Panc1 (cell line): Measurements from ENCODE around the gene AP1G2. TPM values are rescaled to one million over a fixed set of nuclear protein-coding genes. Genes with fewer than 3 reads are reported as not detected.

Experiments
- ATAC-seq: fragments of 200-7000 bp; cut with Tn5 transposase; 2 replicates; pipeline ENCODE4 v1.9.1; 2020; ENCODE audit warnings: mild to moderate bottlenecking, moderate library complexity
- BruUV-seq: library from RNA; stranded (reverse); fragments of 400-500 nt; replicated peaks from 2 replicates; lab custom pipeline; 2021; lab: Mats Ljungman, UMichigan
- CTCF ChIA-PET: fragments of 300-600 bp; sonication (Branson Sonifier 250); formaldehyde crosslinking; loops from one replicate; lab custom pipeline; 2022; ENCODE audit warnings: antibody characterized with exemption; lab: Charles Lee
- POLR2A ChIA-PET: fragments of 300-600 bp; sonication (Branson Sonifier 250); formaldehyde crosslinking; loops from one replicate; lab custom pipeline; 2022; ENCODE audit warnings: antibody characterized with exemption; lab: Charles Lee
- DNase-seq: peaks from one replicate; pipeline ENCODE4 v3.0.0-alpha.2; 2010; ENCODE audit warnings: low read depth, low spot score
- H3K27ac ChIP-seq: 2 replicates; pipeline ENCODE4 v1.5.1; 2011; ENCODE audit warnings: mild to moderate bottlenecking, low read length, inconsistent platforms
- H3K27me3 ChIP-seq: fragments of 200-500 bp; sonication (Bioruptor generic); 2 replicates; pipeline ENCODE4 v1.6.0; 2014; ENCODE audit warnings: low read length, inconsistent platforms; ENCODE audit not compliant: control insufficient read depth, insufficient read depth
- H3K36me3 ChIP-seq: fragments of 200-500 bp; sonication (Bioruptor generic); 2 replicates; pipeline ENCODE4 v1.5.1; 2014; ENCODE audit warnings: inconsistent platforms, mild to moderate bottlenecking, low read length, moderate library complexity; ENCODE audit not compliant: control insufficient read depth, insufficient read depth
- H3K4me1 ChIP-seq: 2 replicates; pipeline ENCODE4 v1.5.1; 2011; ENCODE audit warnings: inconsistent platforms, mild to moderate bottlenecking, low read length, moderate library complexity; ENCODE audit not compliant: control insufficient read depth, insufficient read depth
- H3K4me3 ChIP-seq, 2 experiments: 2 replicates each; pipeline ENCODE4 v1.5.1; 2011 to 2012; ENCODE audit warnings: low read depth in 2 of 2, low read length in 2 of 2, mild to moderate bottlenecking in 2 of 2, inconsistent platforms in 1 of 2, moderate library complexity in 1 of 2
- H3K9me3 ChIP-seq: fragments of 200-500 bp; sonication (Bioruptor generic); 2 replicates; pipeline ENCODE4 v1.5.1; 2014; ENCODE audit warnings: low read depth, mild to moderate bottlenecking, inconsistent platforms, low read length, moderate library complexity; ENCODE audit not compliant: control insufficient read depth, insufficient read depth
- POLR2AphosphoS5 ChIP-seq: IDR thresholded peaks from 2 replicates; pipeline ENCODE4 v1.6.1; 2012; ENCODE audit warnings: mild to moderate bottlenecking, low read depth, low read length, moderate library complexity
- SIN3A ChIP-seq: IDR thresholded peaks from 2 replicates; pipeline ENCODE4 v1.6.1; 2012; ENCODE audit warnings: low read depth, mild to moderate bottlenecking, low read length, moderate library complexity, borderline replicate concordance; ENCODE audit not compliant: insufficient read depth
- TCF7L2 ChIP-seq: IDR thresholded peaks from 2 replicates; pipeline ENCODE4 v1.6.1; 2011; ENCODE audit warnings: mild to moderate bottlenecking, low read depth, low read length, inconsistent platforms
- in situ Hi-C: cut with HindIII; loops from 2 replicates; pipeline ENCODE4 v1.10.0; 2016; ENCODE audit warnings: low sequenced_read_pairs, low pct_unique_long_range_greater_than_20kb
- intact Hi-C: fragments of 100-400 bp; cut with micrococcal nuclease; formaldehyde crosslinking; loops from one replicate; pipeline ENCODE4 v1.10.0; 2022; ENCODE audit not compliant: unreplicated experiment
- total RNA-seq: library from RNA; stranded (reverse); gene quantifications from one replicate; pipeline ENCODE4 v1.2.1, GENCODE V29; 2021; ENCODE audit not compliant: unreplicated experiment
- TF ChIP-seq, protein P1 (sequence below), 2 experiments: IDR thresholded peaks; 2 replicates each; pipeline ENCODE4 v1.6.1; 2011 to 2012; ENCODE audit warnings: low read depth in 2 of 2, control low read depth in 1 of 2, low read length in 1 of 2, mild to moderate bottlenecking in 1 of 2, moderate library complexity in 1 of 2; ENCODE audit not compliant: insufficient read depth in 1 of 2
- TF ChIP-seq, protein P2 (sequence below): fragments of 450-650 bp; IDR thresholded peaks from 2 replicates; pipeline ENCODE4 v1.5.1; 2017; ENCODE audit warnings: mild to moderate bottlenecking

Gene AP1G2
- total RNA-seq, 1 experiment from 2014 or later = 61.6 TPM

DNA sequence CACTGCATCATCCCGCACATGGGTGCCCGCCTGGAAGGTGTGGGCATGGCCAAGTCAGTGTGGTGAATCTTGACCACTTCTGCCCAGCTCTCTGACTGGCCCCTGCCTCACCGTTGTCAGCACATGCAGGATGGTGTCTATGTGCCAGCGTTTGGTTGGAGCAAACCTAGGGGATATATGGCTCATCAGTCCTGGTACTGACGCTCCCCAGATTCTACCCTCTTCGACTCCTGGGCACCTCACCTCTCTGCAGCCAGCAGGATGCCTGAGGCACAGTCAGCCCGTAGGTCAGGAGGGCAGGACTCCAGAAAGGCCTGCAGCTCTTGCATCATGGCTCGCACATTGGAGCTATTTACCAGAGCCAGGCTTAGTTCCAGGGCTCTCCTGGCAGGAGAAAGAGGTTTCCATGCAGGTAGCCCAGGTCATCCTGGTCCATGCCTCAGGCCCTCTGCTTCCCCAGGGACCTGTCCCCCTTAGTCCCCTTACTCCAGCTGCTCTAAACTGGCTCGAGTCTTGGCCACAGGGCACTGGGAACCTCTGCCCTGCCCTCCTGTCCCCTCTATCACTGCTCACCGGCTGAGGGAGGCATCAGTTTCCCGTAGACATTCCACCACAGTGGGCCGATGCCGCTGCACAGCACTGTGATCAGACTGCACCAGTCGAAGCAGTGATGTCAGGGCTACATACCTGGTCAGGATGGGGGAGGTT is 4.0 kb downstream of the AP1G2 start:
- in situ Hi-C loops (no loop called here), intact Hi-C loops (no loop called here)
- no peak for ATAC-seq
- H3K27ac ChIP-seq = no peak overlapping the region
- BruUV-seq = no TSS peak
- no peak overlapping the region for H3K4me3 ChIP-seq
- no peaks in the 10 kb centered on the region for H3K9me3 ChIP-seq
- TF ChIP-seq, protein P1, sequence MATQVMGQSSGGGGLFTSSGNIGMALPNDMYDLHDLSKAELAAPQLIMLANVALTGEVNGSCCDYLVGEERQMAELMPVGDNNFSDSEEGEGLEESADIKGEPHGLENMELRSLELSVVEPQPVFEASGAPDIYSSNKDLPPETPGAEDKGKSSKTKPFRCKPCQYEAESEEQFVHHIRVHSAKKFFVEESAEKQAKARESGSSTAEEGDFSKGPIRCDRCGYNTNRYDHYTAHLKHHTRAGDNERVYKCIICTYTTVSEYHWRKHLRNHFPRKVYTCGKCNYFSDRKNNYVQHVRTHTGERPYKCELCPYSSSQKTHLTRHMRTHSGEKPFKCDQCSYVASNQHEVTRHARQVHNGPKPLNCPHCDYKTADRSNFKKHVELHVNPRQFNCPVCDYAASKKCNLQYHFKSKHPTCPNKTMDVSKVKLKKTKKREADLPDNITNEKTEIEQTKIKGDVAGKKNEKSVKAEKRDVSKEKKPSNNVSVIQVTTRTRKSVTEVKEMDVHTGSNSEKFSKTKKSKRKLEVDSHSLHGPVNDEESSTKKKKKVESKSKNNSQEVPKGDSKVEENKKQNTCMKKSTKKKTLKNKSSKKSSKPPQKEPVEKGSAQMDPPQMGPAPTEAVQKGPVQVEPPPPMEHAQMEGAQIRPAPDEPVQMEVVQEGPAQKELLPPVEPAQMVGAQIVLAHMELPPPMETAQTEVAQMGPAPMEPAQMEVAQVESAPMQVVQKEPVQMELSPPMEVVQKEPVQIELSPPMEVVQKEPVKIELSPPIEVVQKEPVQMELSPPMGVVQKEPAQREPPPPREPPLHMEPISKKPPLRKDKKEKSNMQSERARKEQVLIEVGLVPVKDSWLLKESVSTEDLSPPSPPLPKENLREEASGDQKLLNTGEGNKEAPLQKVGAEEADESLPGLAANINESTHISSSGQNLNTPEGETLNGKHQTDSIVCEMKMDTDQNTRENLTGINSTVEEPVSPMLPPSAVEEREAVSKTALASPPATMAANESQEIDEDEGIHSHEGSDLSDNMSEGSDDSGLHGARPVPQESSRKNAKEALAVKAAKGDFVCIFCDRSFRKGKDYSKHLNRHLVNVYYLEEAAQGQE (IDR thresholded peaks at IDR 0.05; ENCODE audit: insufficient read depth in 1 of 2, low read depth in 2 of 2, low read length in 1 of 2) = no peak
- no peak for TF ChIP-seq POLR2AphosphoS5
- no peak for TF ChIP-seq SIN3A
- no peak for TF ChIP-seq TCF7L2
- TF ChIP-seq, protein P2, sequence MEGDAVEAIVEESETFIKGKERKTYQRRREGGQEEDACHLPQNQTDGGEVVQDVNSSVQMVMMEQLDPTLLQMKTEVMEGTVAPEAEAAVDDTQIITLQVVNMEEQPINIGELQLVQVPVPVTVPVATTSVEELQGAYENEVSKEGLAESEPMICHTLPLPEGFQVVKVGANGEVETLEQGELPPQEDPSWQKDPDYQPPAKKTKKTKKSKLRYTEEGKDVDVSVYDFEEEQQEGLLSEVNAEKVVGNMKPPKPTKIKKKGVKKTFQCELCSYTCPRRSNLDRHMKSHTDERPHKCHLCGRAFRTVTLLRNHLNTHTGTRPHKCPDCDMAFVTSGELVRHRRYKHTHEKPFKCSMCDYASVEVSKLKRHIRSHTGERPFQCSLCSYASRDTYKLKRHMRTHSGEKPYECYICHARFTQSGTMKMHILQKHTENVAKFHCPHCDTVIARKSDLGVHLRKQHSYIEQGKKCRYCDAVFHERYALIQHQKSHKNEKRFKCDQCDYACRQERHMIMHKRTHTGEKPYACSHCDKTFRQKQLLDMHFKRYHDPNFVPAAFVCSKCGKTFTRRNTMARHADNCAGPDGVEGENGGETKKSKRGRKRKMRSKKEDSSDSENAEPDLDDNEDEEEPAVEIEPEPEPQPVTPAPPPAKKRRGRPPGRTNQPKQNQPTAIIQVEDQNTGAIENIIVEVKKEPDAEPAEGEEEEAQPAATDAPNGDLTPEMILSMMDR = no peak
- DNase-seq = no peak
- ChIA-PET POLR2A (no interaction called here), CTCF (interaction anchor here (0.7 kb wide), 1 partner anchor 261 kb away, joined by 3 read pairs; no protein-coding TSS in a partner anchor)
- H3K4me1 ChIP-seq = peaks cover 5% of the 10 kb centered on the region
- no peaks in the 10 kb centered on the region for H3K27me3 ChIP-seq
- H3K36me3 ChIP-seq = no peaks in the 10 kb centered on the region

DNA sequence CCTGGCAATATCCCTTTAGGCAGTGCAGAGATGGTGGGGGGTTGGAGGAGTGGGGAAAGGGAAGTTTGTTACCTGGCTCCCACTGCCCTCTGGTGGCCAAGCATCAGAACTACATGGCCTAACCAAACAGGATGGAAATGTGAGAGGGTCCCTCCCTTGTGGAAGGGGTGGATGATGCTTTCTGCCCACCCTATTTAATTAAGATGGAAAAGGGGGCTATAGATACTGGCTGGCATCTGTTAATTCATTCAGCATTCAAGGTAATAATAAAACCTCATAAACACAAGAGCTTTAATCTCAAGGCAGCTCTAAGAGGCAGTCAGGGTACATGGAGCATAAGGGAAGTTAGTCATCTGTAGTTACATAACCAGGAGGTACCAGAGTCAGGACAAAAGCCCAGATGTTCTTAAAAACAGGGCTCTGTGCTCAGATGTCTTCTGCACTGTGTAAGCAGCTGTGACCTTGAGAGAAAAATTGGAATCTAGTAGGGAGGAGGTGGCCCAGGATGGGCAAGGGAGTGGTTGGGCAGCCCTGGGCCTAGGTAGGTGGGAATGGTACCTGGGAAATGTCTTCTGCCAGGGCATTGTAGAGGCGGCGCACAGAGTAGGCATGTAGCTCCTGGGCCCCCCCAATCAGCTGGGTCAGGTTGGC is 4.6 kb downstream of the AP1G2 start:
- ChIA-PET POLR2A (no interaction called here), CTCF (interaction anchor here (0.7 kb wide), 1 partner anchor 260 kb away, joined by 3 read pairs; no protein-coding TSS in a partner anchor)
- BruUV-seq = no TSS peak
- Histone ChIP-seq H3K9me3 (no peaks in the 10 kb centered on the region), H3K27ac (no peak overlapping the region), H3K27me3 (no peaks in the 10 kb centered on the region), H3K4me1 (no peaks in the 10 kb centered on the region; the same call in none of the 2 replicates), H3K4me3 (no peak overlapping the region), H3K36me3 (no peaks in the 10 kb centered on the region)
- no peak for TF ChIP-seq SIN3A
- TF ChIP-seq TCF7L2 = no peak
- no peak for TF ChIP-seq POLR2AphosphoS5
- TF ChIP-seq, protein P2 = peak; percentile 90
- in situ Hi-C loops = no loop called here
- ATAC-seq (no peak), DNase-seq (no peak)
- intact Hi-C loops = no loop called here
